Fibroblast of skin of right quadriceps (primary cell): ENCODE data around the gene RAB7B.

ENCODE experiments used
- DNase-seq: peaks from one replicate; pipeline ENCODE4 v3.0.0-alpha.2; 2013

Gene RAB7B

GRCh38 chr1:205972081-205972480 is 31.1 kb downstream of the RAB7B start:
- no peak for DNase-seq

- DNase-seq, result no peak
Observed at GRCh38 chr1:205971082-205971481, 32.1 kb downstream of the RAB7B start.

- no peak for DNase-seq
Observed at GRCh38 chr1:205970486-205970885, 32.7 kb downstream of the RAB7B start.

DNA sequence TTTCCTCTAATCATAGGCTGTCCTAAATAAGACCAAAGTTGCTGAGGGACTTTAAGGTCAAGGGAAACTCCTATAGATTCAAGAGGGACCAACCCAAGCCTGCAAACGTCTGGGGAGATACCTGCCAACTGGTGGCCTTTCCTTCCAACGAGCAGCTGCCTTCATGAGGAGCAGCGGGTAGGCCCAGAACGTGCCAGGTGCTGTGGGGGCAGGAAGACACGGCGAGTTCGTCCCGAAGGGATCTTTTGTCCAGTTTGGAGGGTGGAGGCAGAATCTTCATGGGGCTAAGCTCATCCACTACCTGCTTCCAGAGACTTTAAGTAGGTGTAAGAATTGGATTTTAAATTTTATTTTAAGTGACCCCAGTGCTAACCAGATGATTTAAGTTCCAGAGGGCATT is 34.0 kb downstream of the RAB7B start:
- no peak for DNase-seq

GRCh38 chr1:205967554-205968335 is 35.5 kb downstream of the RAB7B start:
- DNase-seq, result no peak

DNA sequence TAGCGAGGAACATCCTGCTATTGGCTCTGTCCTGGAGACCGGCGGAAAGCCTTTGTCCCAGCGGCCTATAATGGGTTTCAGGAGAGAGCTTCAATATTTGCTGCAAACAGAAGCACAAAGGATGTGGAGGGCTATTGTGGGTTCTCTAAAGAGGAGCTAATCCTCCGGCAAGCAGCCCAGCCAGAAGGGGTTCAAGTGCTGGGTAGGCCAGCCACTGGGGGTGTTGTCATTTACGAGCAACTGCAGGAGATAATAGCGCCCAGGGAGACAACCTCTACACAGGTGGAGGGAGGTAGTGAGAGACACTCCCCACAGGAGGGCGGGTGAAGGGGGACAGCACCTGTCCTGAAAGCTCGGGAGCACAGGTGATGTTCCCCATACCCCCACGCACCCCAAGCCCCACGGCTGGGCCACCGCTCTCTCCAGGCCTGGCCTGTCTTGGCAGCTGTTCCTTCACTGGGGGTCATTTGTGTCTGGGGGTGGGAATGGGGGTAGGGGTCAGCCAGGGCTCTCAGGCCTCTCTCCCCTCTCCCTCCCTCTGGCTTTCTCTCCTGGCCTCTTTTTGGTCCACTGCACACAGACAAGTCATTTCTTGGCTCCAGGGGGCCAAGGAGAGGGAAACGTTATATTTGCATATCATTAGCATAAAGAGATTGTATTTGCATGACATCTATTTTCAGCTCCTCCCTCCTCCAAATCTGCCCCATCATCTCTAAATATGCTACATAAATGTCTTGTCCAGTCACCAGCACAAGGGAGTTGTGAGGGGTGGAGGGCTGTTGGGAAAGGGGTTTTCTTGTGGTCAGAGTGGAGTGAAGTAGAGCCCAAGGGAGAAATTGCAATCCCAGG is 37.9 kb downstream of the RAB7B start:
- no peak for DNase-seq

DNA sequence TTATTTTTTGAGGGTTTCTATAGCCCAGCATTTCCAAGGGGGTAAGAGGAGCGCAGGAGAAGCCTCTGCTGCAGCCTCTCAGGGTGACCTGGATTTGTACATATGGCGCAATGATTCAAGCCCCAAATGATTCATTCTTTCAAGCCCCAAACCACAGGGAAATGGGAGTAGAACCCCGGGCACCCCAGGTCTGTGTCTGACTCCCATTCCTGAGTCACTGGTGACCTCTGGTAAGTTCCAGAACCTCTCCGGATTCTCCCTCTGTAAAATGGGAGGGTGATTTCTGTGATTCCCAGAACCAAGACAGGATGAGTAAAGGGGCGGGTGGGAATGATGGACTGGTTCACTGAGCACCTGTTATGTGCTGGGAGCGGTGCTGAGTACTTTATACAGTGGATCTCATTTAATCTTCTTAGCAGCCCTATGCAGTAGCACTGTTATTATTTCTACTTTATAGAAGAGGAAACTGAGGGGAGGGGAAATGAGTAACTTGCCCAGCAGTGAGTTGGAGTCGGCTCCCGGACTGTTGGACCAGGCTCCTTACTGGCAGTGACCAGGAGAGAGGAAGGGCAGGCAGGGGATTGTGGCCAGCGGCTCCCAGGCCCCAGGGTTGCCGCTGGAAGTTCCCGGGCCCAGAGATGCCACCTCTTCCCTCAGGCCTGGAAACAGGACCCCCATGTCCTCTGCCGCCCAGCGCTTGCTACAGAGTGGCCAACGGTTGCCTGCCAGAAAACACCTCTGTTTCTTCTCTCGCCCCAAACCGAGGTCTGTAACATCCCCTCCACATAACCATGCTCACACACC is 39.6 kb downstream of the RAB7B start:
- DNase-seq, result peak; percentile 81

- DNase-seq, result no peak
Observed at GRCh38 chr1:205962821-205963221, 40.4 kb downstream of the RAB7B start.

GRCh38 chr1:205961991-205962820 is 41.0 kb downstream of the RAB7B start:
- peak; percentile 66 for DNase-seq

DNA sequence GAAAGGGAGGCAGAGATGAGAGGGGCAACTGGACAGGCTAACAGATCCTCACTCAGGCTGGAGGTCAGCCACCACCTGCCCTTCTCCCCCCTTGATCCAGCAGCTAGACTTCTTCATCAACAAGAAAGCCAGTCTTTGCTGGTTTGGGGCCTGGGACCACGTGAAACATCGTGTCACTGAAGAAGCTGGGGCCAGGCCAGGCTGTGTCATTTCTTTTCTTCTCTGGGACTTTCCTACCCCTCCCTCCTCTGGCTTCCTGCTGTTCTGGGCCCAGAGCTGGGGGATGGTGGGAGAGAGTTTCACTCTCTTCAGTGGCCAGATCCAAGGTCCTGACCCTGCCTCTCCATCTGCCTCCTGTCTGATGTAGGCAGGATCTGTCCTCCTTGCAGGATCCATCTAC is 41.8 kb downstream of the RAB7B start:
- DNase-seq, result no peak

- no peak for DNase-seq
Observed at GRCh38 chr1:205959789-205960188, 43.4 kb downstream of the RAB7B start.

DNA sequence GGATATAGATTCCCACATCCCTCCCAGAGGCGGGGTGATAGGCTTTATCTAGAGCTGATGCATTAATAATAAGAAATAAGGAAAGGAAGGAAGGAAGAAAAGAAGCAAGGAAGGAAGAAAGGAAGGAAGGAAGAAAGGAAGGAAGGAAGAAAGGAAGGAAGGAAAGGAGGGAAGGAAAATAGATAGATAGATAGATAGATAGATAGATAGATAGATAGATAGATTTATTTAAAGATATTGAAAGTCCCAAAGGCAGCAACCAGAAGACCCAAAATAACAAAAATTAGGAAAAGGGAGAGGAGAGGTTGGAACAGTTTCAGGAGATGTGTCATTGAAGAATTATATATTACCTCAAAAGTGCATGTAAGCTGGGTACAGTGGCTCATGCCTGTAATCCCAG is 47.7 kb downstream of the RAB7B start:
- DNase-seq, result no peak

DNA sequence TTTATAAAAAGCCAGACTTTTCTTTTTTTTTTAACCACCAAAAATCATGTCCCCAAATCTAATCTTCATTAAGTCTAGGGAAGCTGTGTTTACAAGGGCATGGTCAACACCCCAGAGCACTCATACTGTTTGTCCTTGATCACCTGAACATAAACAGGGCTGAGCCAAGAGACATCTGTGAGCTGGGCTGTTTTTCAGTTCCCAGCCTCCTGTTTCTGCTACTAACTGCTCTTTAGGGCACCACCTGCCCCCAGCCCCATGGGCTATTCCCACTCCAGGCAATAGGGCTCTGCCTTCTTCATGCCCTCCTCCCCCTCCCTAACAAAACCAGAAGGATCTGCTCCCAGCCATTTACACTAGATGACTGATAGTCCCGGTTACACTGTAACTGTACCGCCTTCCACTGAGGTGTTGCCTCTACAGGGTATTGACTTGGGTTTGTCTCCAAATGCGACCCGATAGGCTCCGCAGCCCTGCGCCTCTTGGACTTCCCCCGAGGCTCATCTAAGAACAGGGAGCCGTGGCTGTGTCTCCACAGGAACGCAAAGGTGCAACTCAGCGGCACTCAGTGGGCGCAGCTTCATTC is 48.3 kb downstream of the RAB7B start:
- no peak for DNase-seq

DNA sequence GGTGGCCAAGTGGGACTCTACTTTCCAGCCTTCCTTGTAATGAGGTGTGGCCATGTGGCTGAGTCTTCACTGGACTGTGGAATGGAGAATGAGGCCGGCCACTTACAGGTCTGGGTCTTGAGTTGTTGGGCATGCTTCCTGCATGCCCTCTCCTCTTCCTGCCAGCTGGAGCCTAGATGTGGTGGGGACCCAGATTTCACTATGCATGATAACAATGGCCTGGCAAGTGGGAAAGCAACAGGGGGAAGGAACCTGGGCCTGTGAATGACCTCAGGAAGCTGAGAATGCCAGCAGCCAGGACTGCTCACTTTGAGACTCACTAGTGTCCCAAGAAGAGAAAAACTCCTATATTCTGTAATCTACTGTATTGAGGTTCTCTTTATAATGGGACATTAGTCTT is 51.4 kb downstream of the RAB7B start:
- no peak for DNase-seq

DNA sequence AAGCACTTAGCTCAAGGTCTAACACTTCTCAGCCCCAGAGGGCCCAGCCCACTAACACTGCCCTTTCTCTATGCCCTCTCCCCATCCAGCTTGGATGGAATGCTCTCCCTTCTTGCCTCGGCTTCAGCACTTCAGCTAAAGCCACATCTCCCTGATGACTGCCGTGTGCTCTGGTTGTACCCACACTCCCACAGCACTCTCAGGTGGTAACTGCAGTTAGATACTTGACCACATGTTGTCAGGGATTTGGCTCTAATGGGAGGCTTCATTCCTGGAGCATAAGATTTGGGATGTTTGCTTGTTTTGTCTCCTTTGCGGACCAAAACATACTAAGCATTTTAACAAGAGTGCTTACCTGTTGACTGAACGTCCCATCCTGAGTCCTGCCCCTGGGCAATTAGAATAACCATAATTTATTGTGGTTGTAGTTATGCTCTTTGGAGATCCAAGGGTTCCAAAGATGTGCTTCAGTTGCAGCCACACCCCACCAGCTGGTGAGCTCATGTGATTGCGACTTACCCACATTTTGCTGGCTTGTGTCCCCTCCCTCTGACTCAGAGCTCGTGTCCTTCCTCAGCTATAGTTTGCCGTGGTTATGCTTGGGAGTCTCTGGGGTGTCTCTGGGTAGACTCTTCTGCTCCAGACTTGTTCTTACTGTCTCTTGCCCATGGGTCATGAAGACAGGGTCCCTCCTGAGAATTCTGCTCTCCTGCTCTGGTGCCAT is 52.2 kb downstream of the RAB7B start:
- DNase-seq, result peak; percentile 54

DNA sequence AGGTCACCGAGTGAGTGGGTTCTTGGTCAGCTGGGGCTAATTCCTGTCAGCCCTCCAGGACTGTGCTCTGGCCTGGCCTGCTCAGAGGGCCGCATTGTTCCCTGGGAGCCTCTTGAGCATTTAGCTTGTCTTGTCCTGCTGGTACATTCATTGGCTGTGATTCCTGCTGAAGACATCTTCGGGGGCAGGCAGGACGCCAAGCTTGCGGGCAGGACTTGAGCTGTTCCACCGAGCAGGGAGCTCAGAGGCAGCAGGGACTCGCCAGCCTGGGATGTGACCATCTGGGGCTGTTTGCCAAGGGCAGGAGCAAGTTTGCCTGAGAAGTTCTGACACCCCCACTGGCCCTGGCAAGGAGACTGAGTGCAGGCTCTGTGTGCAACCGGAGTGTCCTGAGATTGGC is 52.9 kb downstream of the RAB7B start:
- peak; percentile 36 for DNase-seq

DNA sequence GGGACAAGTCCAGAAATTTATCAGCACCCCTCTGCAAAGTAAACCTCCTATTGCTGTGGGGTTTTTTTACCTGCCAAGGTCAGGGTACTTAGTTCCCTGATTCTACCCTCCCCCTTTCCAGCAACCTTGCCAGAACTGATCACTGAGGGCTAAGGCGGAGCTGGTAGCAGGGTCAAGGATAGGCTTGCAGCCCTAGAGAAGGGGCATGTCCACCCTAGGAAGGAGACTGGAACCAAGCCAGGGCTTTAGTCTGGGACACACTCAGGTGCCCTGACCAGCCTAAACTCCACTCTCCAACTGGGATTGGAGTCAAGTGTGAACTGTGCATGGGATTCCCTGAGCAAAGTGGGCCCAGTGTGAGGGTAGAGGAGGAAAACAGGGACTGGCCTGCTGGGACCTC is 53.4 kb downstream of the RAB7B start:
- DNase-seq, result no peak

DNA sequence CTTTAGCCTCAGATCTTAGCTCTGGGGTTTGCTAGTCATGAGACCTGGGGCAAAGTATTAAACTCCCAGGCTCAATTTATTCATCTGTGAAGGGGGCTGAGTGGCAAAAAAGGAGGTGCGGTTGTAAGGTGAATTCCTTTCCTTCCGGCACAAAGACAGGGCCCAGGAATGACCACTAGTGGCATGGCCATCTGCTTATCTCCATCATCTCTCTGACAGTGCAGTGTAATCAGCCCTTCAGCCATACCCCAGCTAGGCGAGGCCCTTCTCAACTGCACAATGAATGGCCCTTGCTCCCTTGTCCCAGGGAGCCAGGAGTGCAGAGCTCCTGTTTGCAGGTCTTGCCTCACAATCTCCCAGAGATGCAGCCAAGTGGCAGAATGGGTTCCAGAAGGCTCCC is 54.3 kb downstream of the RAB7B start:
- no peak for DNase-seq

DNA sequence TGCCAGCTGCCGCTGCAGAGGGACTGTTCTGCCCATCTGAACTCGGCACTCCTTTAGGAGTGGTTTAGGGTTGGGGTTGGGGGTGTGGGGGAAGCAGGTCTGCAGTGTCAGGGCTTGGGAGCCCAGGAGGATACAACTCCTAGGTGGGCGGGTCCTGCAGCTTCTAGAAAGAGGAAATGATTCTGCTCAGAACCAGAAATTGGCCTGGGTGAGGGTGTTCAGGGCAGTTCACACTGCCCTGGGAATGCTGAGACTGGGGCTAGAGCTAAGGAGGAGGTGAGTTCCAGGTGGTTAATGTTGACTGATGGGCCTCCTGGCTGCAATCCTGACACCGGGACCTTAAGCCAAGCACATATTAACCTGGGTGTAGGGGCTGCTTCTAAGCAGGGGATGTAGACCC is 55.2 kb downstream of the RAB7B start:
- DNase-seq, result no peak

DNA sequence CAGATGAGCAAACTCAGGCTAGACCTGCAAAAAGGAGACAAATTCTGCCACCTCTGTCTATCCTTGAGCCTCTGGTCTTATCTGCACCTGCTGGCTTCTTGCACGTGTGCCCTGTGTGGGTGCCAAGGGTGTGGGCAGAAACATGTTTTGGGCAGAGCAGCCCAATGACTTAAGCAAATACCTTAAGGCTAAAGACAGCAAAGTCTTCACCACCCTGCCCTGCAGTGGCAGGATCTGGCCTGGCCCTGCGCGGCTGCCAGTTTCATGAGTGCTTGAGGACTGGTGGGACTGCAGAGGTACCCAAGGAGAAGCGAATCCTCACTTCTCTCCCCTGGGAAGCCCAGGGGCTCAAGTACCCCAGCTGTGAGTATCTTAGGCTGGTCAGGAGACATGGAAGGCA is 56.2 kb downstream of the RAB7B start:
- no peak for DNase-seq

DNA sequence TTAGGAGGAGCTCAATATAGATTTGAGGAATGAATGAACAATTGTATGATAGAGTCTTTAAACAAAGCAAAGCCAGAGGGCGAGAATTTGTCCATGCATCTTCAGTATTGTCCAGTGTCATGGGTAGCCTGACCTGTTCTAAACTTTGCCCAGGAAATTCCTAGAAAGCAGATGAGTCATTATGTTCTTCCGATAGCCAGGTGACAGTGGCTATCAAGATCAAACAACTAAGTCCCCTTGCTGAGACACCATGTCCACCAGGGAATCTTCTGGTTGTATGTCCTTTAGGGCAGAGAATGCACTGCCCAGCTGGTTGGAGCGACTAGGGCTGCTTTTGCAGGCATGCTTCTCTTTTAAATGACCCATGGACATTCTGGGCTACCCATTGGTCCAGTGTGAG is 58.1 kb downstream of the RAB7B start:
- no peak for DNase-seq
